HL-60/S4 (cell line): ENCODE results near the gene GPR150.

Source experiments
- in situ Hi-C: fragments of 300-500 bp; cut with MboI; formaldehyde crosslinking; loops from 2 replicates; pipeline ENCODE4 v1.14.3; 2022; ENCODE audit warnings: low sequenced_read_pairs

Gene GPR150

GRCh38 chr5:95621839-95622629 lies 2.1 kb downstream of the GPR150 start:
- in situ Hi-C loops = no loop called here

- in situ Hi-C loops = no loop called here
These were observed 3.8 kb downstream of the GPR150 start for GRCh38 chr5:95623706-95624105.

- in situ Hi-C loops = no loop called here
These were observed 4.5 kb downstream of the GPR150 start for GRCh38 chr5:95624368-95624767.

- in situ Hi-C loops = loop anchor here (25.0 kb wide), 1 partner anchor 711 kb away; no protein-coding TSS in a partner anchor
These were observed 6.8 kb downstream of the GPR150 start for GRCh38 chr5:95626701-95627100.

GRCh38 chr5:95627971-95628810 lies 8.3 kb downstream of the GPR150 start:
- in situ Hi-C loops = loop anchor here (25.0 kb wide), 1 partner anchor 709 kb away; no protein-coding TSS in a partner anchor

GRCh38 chr5:95628933-95629332 lies 9.0 kb downstream of the GPR150 start:
- in situ Hi-C loops = loop anchor here (25.0 kb wide), 1 partner anchor 708 kb away; no protein-coding TSS in a partner anchor

- in situ Hi-C loops = loop anchor here (25.0 kb wide), 1 partner anchor 707 kb away; no protein-coding TSS in a partner anchor
These were observed 10.6 kb downstream of the GPR150 start for GRCh38 chr5:95630394-95630917.

GRCh38 chr5:95631255-95631958 lies 11.5 kb downstream of the GPR150 start:
- in situ Hi-C loops = loop anchor here (25.0 kb wide), 1 partner anchor 706 kb away; no protein-coding TSS in a partner anchor

GRCh38 chr5:95631991-95632675 lies 12.2 kb downstream of the GPR150 start:
- in situ Hi-C loops = loop anchor here (25.0 kb wide), 1 partner anchor 705 kb away; no protein-coding TSS in a partner anchor

- in situ Hi-C loops = loop anchor here (25.0 kb wide), 1 partner anchor 704 kb away; no protein-coding TSS in a partner anchor
These were observed 13.1 kb downstream of the GPR150 start for GRCh38 chr5:95632942-95633341.

- in situ Hi-C loops = loop anchor here (25.0 kb wide), 1 partner anchor 704 kb away; no protein-coding TSS in a partner anchor
These were observed 13.8 kb downstream of the GPR150 start for GRCh38 chr5:95633671-95634070.

- in situ Hi-C loops = loop anchor here (25.0 kb wide), 1 partner anchor 703 kb away; no protein-coding TSS in a partner anchor
These were observed 14.2 kb downstream of the GPR150 start for GRCh38 chr5:95634081-95634480.

- in situ Hi-C loops = loop anchor here (25.0 kb wide), 1 partner anchor 699 kb away; no protein-coding TSS in a partner anchor
These were observed 18.7 kb downstream of the GPR150 start for GRCh38 chr5:95638632-95639031.

- in situ Hi-C loops = loop anchor here (25.0 kb wide), 1 partner anchor 696 kb away; no protein-coding TSS in a partner anchor
These were observed 21.9 kb downstream of the GPR150 start for GRCh38 chr5:95641741-95642220.

GRCh38 chr5:95643152-95643551 lies 23.3 kb downstream of the GPR150 start:
- in situ Hi-C loops = loop anchor here (25.0 kb wide), 1 partner anchor 694 kb away; no protein-coding TSS in a partner anchor

- in situ Hi-C loops = loop anchor here (25.0 kb wide), 1 partner anchor 693 kb away; no protein-coding TSS in a partner anchor
These were observed 24.6 kb downstream of the GPR150 start for GRCh38 chr5:95644351-95645042.

GRCh38 chr5:95646226-95646568 lies 26.3 kb downstream of the GPR150 start:
- in situ Hi-C loops = loop anchor here (25.0 kb wide), 1 partner anchor 691 kb away; no protein-coding TSS in a partner anchor

GRCh38 chr5:95646569-95647431 lies 26.9 kb downstream of the GPR150 start, which contains the start of gene RFESD:
Gene RFESD, plus strand, starts transcription at chr5:95646777. Its CDS starts 5,495 bp downstream, at chr5:95652272.
- in situ Hi-C loops = loop anchor here (25.0 kb wide), 1 partner anchor 691 kb away; no protein-coding TSS in a partner anchor
